Ovary (tissue), 3 donors: Measurements from ENCODE around the gene DGKG.

ENCODE experiments used
- EP300 ChIP-seq: sonication (generic); formaldehyde crosslinking; IDR thresholded peaks from one replicate; pipeline ENCODE4 v1.6.1; 2017; ENCODE audit warnings: antibody characterized with exemption
- POLR2A ChIP-seq: fragments of 450-650 bp; IDR thresholded peaks from one replicate; pipeline ENCODE4 v1.6.1; 2017; ENCODE audit warnings: antibody characterized with exemption, mild to moderate bottlenecking, moderate library complexity
- TF ChIP-seq, protein P1 (sequence below), 3 donors: fragments of 450-650 bp in 2 of 3; fragments of 200-600 bp in 1 of 3; IDR thresholded peaks; one replicate each; pipeline versions ENCODE4 v1.5.1 to v1.8.0; 2016 to 2022; ENCODE audit warnings: antibody characterized with exemption in 3 of 3, mild to moderate bottlenecking in 1 of 3
- donor health status: DM: no; HTN: no; CAD: no.

DNA sequence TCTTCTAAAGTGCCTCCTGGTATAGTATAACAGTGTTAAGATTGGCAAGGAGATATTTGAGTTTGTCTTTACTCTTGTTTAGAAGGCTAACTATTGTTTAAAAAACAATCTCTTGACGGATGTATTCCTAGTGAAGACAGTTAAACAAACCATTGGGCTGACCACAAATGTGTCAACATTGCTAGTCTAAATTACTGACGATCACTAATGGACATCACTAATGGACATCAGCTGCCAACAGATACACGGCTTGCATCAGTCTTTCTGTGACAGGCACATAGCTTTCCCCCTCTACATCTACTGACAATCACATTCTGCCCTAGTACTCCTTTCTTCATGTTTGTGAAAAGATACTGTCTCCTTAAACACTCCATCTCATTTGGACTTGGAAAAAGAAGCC, 196.0 kb downstream of the DGKG start:
- TF ChIP-seq, protein P1, sequence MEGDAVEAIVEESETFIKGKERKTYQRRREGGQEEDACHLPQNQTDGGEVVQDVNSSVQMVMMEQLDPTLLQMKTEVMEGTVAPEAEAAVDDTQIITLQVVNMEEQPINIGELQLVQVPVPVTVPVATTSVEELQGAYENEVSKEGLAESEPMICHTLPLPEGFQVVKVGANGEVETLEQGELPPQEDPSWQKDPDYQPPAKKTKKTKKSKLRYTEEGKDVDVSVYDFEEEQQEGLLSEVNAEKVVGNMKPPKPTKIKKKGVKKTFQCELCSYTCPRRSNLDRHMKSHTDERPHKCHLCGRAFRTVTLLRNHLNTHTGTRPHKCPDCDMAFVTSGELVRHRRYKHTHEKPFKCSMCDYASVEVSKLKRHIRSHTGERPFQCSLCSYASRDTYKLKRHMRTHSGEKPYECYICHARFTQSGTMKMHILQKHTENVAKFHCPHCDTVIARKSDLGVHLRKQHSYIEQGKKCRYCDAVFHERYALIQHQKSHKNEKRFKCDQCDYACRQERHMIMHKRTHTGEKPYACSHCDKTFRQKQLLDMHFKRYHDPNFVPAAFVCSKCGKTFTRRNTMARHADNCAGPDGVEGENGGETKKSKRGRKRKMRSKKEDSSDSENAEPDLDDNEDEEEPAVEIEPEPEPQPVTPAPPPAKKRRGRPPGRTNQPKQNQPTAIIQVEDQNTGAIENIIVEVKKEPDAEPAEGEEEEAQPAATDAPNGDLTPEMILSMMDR (IDR thresholded peaks at IDR 0.05), result no peak
- TF ChIP-seq POLR2A, result no peak
- no peak for TF ChIP-seq EP300
